Measurements from ENCODE around the gene TSPAN9. TPM values are rescaled to one million over a fixed set of nuclear protein-coding genes. Genes with fewer than 3 reads are reported as not detected.

Gene TSPAN9
- total RNA-seq, 1 donor, result 13.0 TPM

GRCh38 chr12:3054374-3054773 is 22.8 kb upstream of the TSPAN9 start:
- Histone ChIP-seq H3K4me1 (ENCODE audit: insufficient read depth, low read length) (no peaks in the 10 kb centered on the region), H3K4me2 (ENCODE audit: insufficient read depth, low read length) (no peak overlapping the region), H2AFZ (ENCODE audit: low read length) (no peak overlapping the region), H4K20me1 (ENCODE audit: insufficient read depth, low read length) (no peaks in the 10 kb centered on the region), H3K4me3 (ENCODE audit: insufficient read depth, low read length) (no peak overlapping the region), H3K36me3 (ENCODE audit: insufficient read depth, low read length) (no peaks in the 10 kb centered on the region), H3K79me2 (ENCODE audit: insufficient read depth, low read length) (no peaks in the 10 kb centered on the region), H3K9me3 (ENCODE audit: low read depth, low read length) (no peaks in the 10 kb centered on the region), H3K27ac (ENCODE audit: low read depth, low read length) (no peak overlapping the region), H3K27me3 (ENCODE audit: insufficient read depth, low read length) (no peaks in the 10 kb centered on the region)
- DNase-seq (ENCODE audit: insufficient read length, low spot score, missing footprints), result peak; percentile 22
- TF ChIP-seq CTCF (IDR thresholded peaks at IDR 0.05; ENCODE audit: extremely low read depth, low read depth, low read length), result no peak

- Histone ChIP-seq H3K27me3 (ENCODE audit: insufficient read depth, low read length) (no peaks in the 10 kb centered on the region), H2AFZ (ENCODE audit: low read length) (no peak overlapping the region), H3K36me3 (ENCODE audit: insufficient read depth, low read length) (no peaks in the 10 kb centered on the region), H4K20me1 (ENCODE audit: insufficient read depth, low read length) (no peaks in the 10 kb centered on the region), H3K4me1 (ENCODE audit: insufficient read depth, low read length) (no peaks in the 10 kb centered on the region), H3K4me3 (ENCODE audit: insufficient read depth, low read length) (no peak overlapping the region), H3K4me2 (ENCODE audit: insufficient read depth, low read length) (no peak overlapping the region), H3K27ac (ENCODE audit: low read depth, low read length) (no peak overlapping the region), H3K79me2 (ENCODE audit: insufficient read depth, low read length) (no peaks in the 10 kb centered on the region), H3K9me3 (ENCODE audit: low read depth, low read length) (no peaks in the 10 kb centered on the region)
- peak; percentile 43 for DNase-seq (ENCODE audit: insufficient read length, low spot score, missing footprints)
- no peak for TF ChIP-seq CTCF (IDR thresholded peaks at IDR 0.05; ENCODE audit: extremely low read depth, low read depth, low read length)
Observed at GRCh38 chr12:3055026-3055703, 22.0 kb upstream of the TSPAN9 start.

GRCh38 chr12:3055704-3056467 is 21.3 kb upstream of the TSPAN9 start:
- H3K4me2 ChIP-seq (ENCODE audit: insufficient read depth, low read length), result no peak overlapping the region
- H3K4me1 ChIP-seq (ENCODE audit: insufficient read depth, low read length), result peaks cover 1% of the 10 kb centered on the region
- H2AFZ ChIP-seq (ENCODE audit: low read length), result no peak overlapping the region
- no peaks in the 10 kb centered on the region for H3K36me3 ChIP-seq (ENCODE audit: insufficient read depth, low read length)
- DNase-seq (ENCODE audit: insufficient read length, low spot score, missing footprints), result peak; percentile 58
- TF ChIP-seq CTCF (IDR thresholded peaks at IDR 0.05; ENCODE audit: extremely low read depth, low read depth, low read length), result no peak
- no peaks in the 10 kb centered on the region for H4K20me1 ChIP-seq (ENCODE audit: insufficient read depth, low read length)
- no peak overlapping the region for H3K4me3 ChIP-seq (ENCODE audit: insufficient read depth, low read length)
- H3K9me3 ChIP-seq (ENCODE audit: low read depth, low read length), result no peaks in the 10 kb centered on the region
- no peak overlapping the region for H3K27ac ChIP-seq (ENCODE audit: low read depth, low read length)
- H3K27me3 ChIP-seq (ENCODE audit: insufficient read depth, low read length), result no peaks in the 10 kb centered on the region
- H3K79me2 ChIP-seq (ENCODE audit: insufficient read depth, low read length), result no peaks in the 10 kb centered on the region

- Histone ChIP-seq H3K4me2 (ENCODE audit: insufficient read depth, low read length) (peak overlapping the region; percentile 18), H2AFZ (ENCODE audit: low read length) (no peak overlapping the region), H3K79me2 (ENCODE audit: insufficient read depth, low read length) (no peaks in the 10 kb centered on the region), H3K27ac (ENCODE audit: low read depth, low read length) (no peak overlapping the region), H3K9me3 (ENCODE audit: low read depth, low read length) (no peaks in the 10 kb centered on the region), H3K4me3 (ENCODE audit: insufficient read depth, low read length) (no peak overlapping the region), H4K20me1 (ENCODE audit: insufficient read depth, low read length) (no peaks in the 10 kb centered on the region), H3K4me1 (ENCODE audit: insufficient read depth, low read length) (peaks cover 9% of the 10 kb centered on the region), H3K36me3 (ENCODE audit: insufficient read depth, low read length) (no peaks in the 10 kb centered on the region), H3K27me3 (ENCODE audit: insufficient read depth, low read length) (peaks cover 26% of the 10 kb centered on the region)
- DNase-seq (ENCODE audit: insufficient read length, low spot score, missing footprints), result peak; percentile 91
- no peak for TF ChIP-seq CTCF (IDR thresholded peaks at IDR 0.05; ENCODE audit: extremely low read depth, low read depth, low read length)
Observed at GRCh38 chr12:3061059-3061458, 16.1 kb upstream of the TSPAN9 start.

Data from osteoblast (primary cell).